Body of pancreas (tissue), 4 donors: ENCODE measurements around the gene RPL38. TPM values are rescaled to one million over a fixed set of nuclear protein-coding genes. Genes with fewer than 3 reads are reported as not detected.

Experiments
- ATAC-seq: fragments of 150-250 bp; one replicate; pipeline ENCODE4 v1.9.1; 2016
- DNase-seq, 4 donors: peaks; one replicate each; pipeline ENCODE4 v3.0.0-alpha.2; 2019
- H3K27ac ChIP-seq, 4 donors: fragments of 200-600 bp; sonication (generic); 1 replicate in 3 of 4; 2 replicates in 1 of 4; pipeline versions ENCODE4 v1.5.1 to v1.6.1; 2016 to 2019; ENCODE audit warnings: mild to moderate bottlenecking in 1 of 4, mixed read lengths in 1 of 4, moderate library complexity in 1 of 4
- H3K27me3 ChIP-seq, 2 donors: fragments of 200-600 bp; sonication (generic); one replicate each; pipeline ENCODE4 v1.6.0; 2016; ENCODE audit warnings: mild to moderate bottlenecking in 1 of 2
- H3K36me3 ChIP-seq, 2 donors: fragments of 200-600 bp; sonication (generic); replicated peaks in 1 of 2; 2 replicates each; pipeline ENCODE4 v1.5.1; 2016; ENCODE audit warnings: low read depth in 2 of 2; ENCODE audit not compliant: insufficient read depth in 1 of 2
- H3K4me1 ChIP-seq: fragments of 200-600 bp; sonication (generic); one replicate; pipeline ENCODE4 v1.6.0; 2016
- H3K4me3 ChIP-seq, 2 donors: fragments of 200-600 bp; sonication (generic); 1 replicate in 1 of 2; 2 replicates in 1 of 2; pipeline ENCODE4 v1.5.1; 2016 to 2019
- H3K9me3 ChIP-seq, 3 donors: fragments of 200-600 bp; sonication (generic); 1 replicate in 2 of 3; 2 replicates in 1 of 3; pipeline ENCODE4 v1.5.1; 2016
- POLR2A ChIP-seq, 3 donors: fragments of 450-650 bp; IDR thresholded peaks; one replicate each; pipeline ENCODE4 v1.6.1; 2016; ENCODE audit warnings: antibody characterized with exemption in 3 of 3, mild to moderate bottlenecking in 2 of 3
- WGBS, 2 donors: methylation state at CpG; one replicate each; pipeline ENCODE4 v1.1.5; 2017; 5-methylcytosine and 5-hydroxymethylcytosine counted together
- intact Hi-C: fragments of 100-400 bp; cut with DNase I; formaldehyde crosslinking; loops from one replicate; pipeline ENCODE4 v1.15.1; 2023
- total RNA-seq, 2 donors: library from RNA; depleted of rRNA; stranded (reverse); fragments of >200 nt; gene quantifications; one replicate each; pipeline ENCODE4 v1.1.0, GENCODE V29; 2016
- TF ChIP-seq, protein P1 (sequence below), 7 experiments: fragments of 450-650 bp in 4 of 7; fragments of 200-600 bp in 3 of 7; sonication (generic) in 3 of 7; IDR thresholded peaks; one replicate each; pipeline ENCODE4 v1.5.1; 2016 to 2019; ENCODE audit warnings: antibody characterized with exemption in 7 of 7

Gene RPL38
- total RNA-seq, 2 donors from 2014 or later = 141 to 156 TPM

- DNase-seq = no peak
- no peaks in the 10 kb centered on the region for H3K27me3 ChIP-seq
- H3K36me3 ChIP-seq = no peaks in the 10 kb centered on the region
Measured at GRCh38 chr17:74158761-74159160, 44.7 kb upstream of the RPL38 start.

GRCh38 chr17:74159226-74159840 is 44.1 kb upstream of the RPL38 start:
- no peak overlapping the region for H3K4me3 ChIP-seq
- no peaks in the 10 kb centered on the region for H3K27me3 ChIP-seq
- no peak for ATAC-seq
- no peak overlapping the region for H3K27ac ChIP-seq
- no peaks in the 10 kb centered on the region for H3K4me1 ChIP-seq
- DNase-seq = no peak
- intact Hi-C loops = no loop called here
- H3K9me3 ChIP-seq = no peaks in the 10 kb centered on the region
- TF ChIP-seq, protein P1, sequence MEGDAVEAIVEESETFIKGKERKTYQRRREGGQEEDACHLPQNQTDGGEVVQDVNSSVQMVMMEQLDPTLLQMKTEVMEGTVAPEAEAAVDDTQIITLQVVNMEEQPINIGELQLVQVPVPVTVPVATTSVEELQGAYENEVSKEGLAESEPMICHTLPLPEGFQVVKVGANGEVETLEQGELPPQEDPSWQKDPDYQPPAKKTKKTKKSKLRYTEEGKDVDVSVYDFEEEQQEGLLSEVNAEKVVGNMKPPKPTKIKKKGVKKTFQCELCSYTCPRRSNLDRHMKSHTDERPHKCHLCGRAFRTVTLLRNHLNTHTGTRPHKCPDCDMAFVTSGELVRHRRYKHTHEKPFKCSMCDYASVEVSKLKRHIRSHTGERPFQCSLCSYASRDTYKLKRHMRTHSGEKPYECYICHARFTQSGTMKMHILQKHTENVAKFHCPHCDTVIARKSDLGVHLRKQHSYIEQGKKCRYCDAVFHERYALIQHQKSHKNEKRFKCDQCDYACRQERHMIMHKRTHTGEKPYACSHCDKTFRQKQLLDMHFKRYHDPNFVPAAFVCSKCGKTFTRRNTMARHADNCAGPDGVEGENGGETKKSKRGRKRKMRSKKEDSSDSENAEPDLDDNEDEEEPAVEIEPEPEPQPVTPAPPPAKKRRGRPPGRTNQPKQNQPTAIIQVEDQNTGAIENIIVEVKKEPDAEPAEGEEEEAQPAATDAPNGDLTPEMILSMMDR (IDR thresholded peaks at IDR 0.05) = no peak
- no peak for TF ChIP-seq POLR2A (IDR thresholded peaks at IDR 0.05)
- no peaks in the 10 kb centered on the region for H3K36me3 ChIP-seq
- 65 to 71% methylated on average over 5 of the region's 5 CpGs for WGBS, 2 donors

More at GRCh38 chr17:74158761-74159160, 44.7 kb upstream of the RPL38 start:
- TF ChIP-seq POLR2A (IDR thresholded peaks at IDR 0.05) = no peak
- TF ChIP-seq, protein P1 (IDR thresholded peaks at IDR 0.05) = no peak
- no peak for ATAC-seq
- Histone ChIP-seq H3K9me3 (no peaks in the 10 kb centered on the region), H3K27ac (no peak overlapping the region), H3K4me1 (no peaks in the 10 kb centered on the region), H3K4me3 (no peak overlapping the region)
- intact Hi-C loops = no loop called here

GRCh38 chr17:74160656-74161502 is 42.6 kb upstream of the RPL38 start:
- no peak overlapping the region for H3K4me3 ChIP-seq
- H3K27me3 ChIP-seq = no peaks in the 10 kb centered on the region
- DNase-seq (no peak), ATAC-seq (no peak)
- TF ChIP-seq, protein P1 (IDR thresholded peaks at IDR 0.05) = no peak
- TF ChIP-seq POLR2A (IDR thresholded peaks at IDR 0.05) = no peak
- 51 to 61% methylated on average over 18 to 23 of the region's 23 CpGs for WGBS, 2 donors
- no peaks in the 10 kb centered on the region for H3K36me3 ChIP-seq
- intact Hi-C loops = no loop called here
- no peaks in the 10 kb centered on the region for H3K9me3 ChIP-seq
- no peak overlapping the region for H3K27ac ChIP-seq
- H3K4me1 ChIP-seq = no peaks in the 10 kb centered on the region

DNA sequence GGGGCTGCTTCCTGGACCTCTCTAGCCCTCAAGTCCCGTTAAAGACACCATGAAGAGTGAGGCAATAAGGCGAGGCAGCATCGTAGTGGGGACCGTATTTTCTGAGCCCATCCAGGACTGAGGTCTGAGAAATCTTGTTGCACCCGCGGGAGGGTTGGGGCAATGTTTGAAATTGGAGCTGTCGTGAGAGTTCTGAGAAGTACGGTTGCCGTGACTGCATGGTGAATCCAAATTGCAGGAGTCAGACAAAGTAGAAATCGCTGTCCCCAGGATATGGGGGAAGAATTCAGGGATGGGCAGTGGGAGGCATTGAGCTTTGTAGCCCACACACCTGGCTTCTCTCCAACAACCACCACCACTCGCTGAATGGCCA is 42.0 kb upstream of the RPL38 start:
- DNase-seq (no peak), ATAC-seq (no peak)
- no peak for TF ChIP-seq POLR2A (IDR thresholded peaks at IDR 0.05)
- TF ChIP-seq, protein P1 (IDR thresholded peaks at IDR 0.05) = no peak
- no peak overlapping the region for H3K4me3 ChIP-seq
- WGBS, 2 donors = 52 to 59% methylated on average over 10 to 11 of the region's 11 CpGs
- H3K27me3 ChIP-seq = no peaks in the 10 kb centered on the region
- intact Hi-C loops = no loop called here
- no peaks in the 10 kb centered on the region for H3K36me3 ChIP-seq
- no peaks in the 10 kb centered on the region for H3K4me1 ChIP-seq
- H3K27ac ChIP-seq = no peak overlapping the region
- H3K9me3 ChIP-seq = no peaks in the 10 kb centered on the region
